DOHH2 (cell line): ENCODE measurements around the gene SLC12A6.
A peak's percentile ranks its signal among the peaks of the same experiment; 100 is the strongest.

Experiments
- H3F3A ChIP-seq: fragments of 200-600 bp; sonication (generic), shearing (Covaris generic); 2 replicates; pipeline ENCODE4 v1.6.0; 2016; ENCODE audit warnings: antibody characterized with exemption, mild to moderate bottlenecking; ENCODE audit not compliant: control insufficient read depth, insufficient read depth
- H3K27ac ChIP-seq: fragments of 200-600 bp; sonication (generic); 2 replicates; pipeline ENCODE4 v1.5.1; 2014; ENCODE audit warnings: low read depth, mild to moderate bottlenecking, low read length, moderate library complexity
- H3K27me3 ChIP-seq: fragments of 200-600 bp; sonication (generic); 2 replicates; pipeline ENCODE4 v1.6.1; 2014; ENCODE audit warnings: mild to moderate bottlenecking, low read length, mixed read lengths; ENCODE audit not compliant: control insufficient read depth
- H3K36me3 ChIP-seq: fragments of 200-600 bp; sonication (generic); 2 replicates; pipeline ENCODE4 v1.6.1; 2014; ENCODE audit warnings: mild to moderate bottlenecking, low read length, moderate library complexity, mixed read lengths; ENCODE audit not compliant: control insufficient read depth
- H3K4me1 ChIP-seq: fragments of 200-600 bp; sonication (generic); 2 replicates; pipeline ENCODE4 v1.6.1; 2014; ENCODE audit warnings: mild to moderate bottlenecking, low read length, mixed read lengths; ENCODE audit not compliant: control insufficient read depth
- H3K4me2 ChIP-seq: fragments of 200-600 bp; sonication (generic); 2 replicates; pipeline ENCODE4 v1.6.0; 2014; ENCODE audit warnings: mild to moderate bottlenecking, low read length, moderate library complexity
- H3K4me3 ChIP-seq: fragments of 200-600 bp; sonication (generic); 2 replicates; pipeline ENCODE4 v1.5.1; 2014; ENCODE audit warnings: mild to moderate bottlenecking, low read length, mixed read lengths
- H3K79me2 ChIP-seq: fragments of 200-600 bp; sonication (generic); 2 replicates; pipeline ENCODE4 v1.6.1; 2014; ENCODE audit warnings: mild to moderate bottlenecking, low read length, mixed read lengths; ENCODE audit not compliant: control insufficient read depth
- H3K9me2 ChIP-seq: fragments of 200-600 bp; sonication (generic); replicated peaks from 2 replicates; pipeline ENCODE4 v1.6.1; 2014; ENCODE audit warnings: mild to moderate bottlenecking, low read length, mixed read lengths; ENCODE audit not compliant: control insufficient read depth
- H3K9me3 ChIP-seq: fragments of 200-600 bp; sonication (generic); 2 replicates; pipeline ENCODE4 v1.6.1; 2014; ENCODE audit warnings: antibody characterized with exemption, low read length, mixed read lengths; ENCODE audit not compliant: control insufficient read depth, insufficient read depth
- H4K20me1 ChIP-seq: fragments of 200-600 bp; sonication (generic); 2 replicates; pipeline ENCODE4 v1.6.0; 2014; ENCODE audit warnings: low read depth, mild to moderate bottlenecking, antibody characterized with exemption, low read length, moderate library complexity; ENCODE audit not compliant: control insufficient read depth, insufficient read depth
- EZH2phosphoT487 ChIP-seq: fragments of 200-600 bp; sonication (generic); IDR thresholded peaks from 2 replicates; pipeline ENCODE4 v1.6.1; 2017; ENCODE audit warnings: borderline replicate concordance, mild to moderate bottlenecking, antibody characterized with exemption, low read length, moderate library complexity, mixed read lengths
- TF ChIP-seq, protein P1 (sequence below): fragments of 200-600 bp; sonication (generic); IDR thresholded peaks from one replicate; pipeline ENCODE4 v1.5.1; 2014; ENCODE audit warnings: antibody characterized with exemption, mild to moderate bottlenecking, low read depth, low read length; ENCODE audit not compliant: poor library complexity, severe bottlenecking

Gene SLC12A6

DNA sequence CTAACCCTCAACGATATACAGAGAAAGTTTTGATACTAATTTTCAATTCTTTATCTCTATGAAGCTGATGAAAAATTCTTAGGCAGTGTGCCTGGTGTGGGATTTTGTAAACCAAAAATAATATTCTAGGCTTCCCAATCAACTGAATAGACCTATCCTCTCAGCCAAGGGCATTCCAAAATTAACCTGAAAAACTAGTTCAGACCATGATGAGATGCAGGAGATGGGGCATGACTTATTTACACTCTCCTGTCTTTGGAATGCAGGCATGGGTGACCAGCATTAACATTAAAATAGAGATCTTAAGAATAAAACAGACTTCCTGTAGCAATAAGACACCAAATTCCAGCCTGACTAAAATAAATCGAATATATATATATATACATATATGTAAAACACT lies 37.2 kb upstream of the SLC12A6 start:
- no peak overlapping the region for H3K27ac ChIP-seq
- no peak overlapping the region for H3K4me3 ChIP-seq
- H3K4me1 ChIP-seq = peaks cover 11% of the 10 kb centered on the region
- TF ChIP-seq, protein P1, sequence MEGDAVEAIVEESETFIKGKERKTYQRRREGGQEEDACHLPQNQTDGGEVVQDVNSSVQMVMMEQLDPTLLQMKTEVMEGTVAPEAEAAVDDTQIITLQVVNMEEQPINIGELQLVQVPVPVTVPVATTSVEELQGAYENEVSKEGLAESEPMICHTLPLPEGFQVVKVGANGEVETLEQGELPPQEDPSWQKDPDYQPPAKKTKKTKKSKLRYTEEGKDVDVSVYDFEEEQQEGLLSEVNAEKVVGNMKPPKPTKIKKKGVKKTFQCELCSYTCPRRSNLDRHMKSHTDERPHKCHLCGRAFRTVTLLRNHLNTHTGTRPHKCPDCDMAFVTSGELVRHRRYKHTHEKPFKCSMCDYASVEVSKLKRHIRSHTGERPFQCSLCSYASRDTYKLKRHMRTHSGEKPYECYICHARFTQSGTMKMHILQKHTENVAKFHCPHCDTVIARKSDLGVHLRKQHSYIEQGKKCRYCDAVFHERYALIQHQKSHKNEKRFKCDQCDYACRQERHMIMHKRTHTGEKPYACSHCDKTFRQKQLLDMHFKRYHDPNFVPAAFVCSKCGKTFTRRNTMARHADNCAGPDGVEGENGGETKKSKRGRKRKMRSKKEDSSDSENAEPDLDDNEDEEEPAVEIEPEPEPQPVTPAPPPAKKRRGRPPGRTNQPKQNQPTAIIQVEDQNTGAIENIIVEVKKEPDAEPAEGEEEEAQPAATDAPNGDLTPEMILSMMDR = no peak
- TF ChIP-seq EZH2phosphoT487 = no peak
- peaks cover 6% of the 10 kb centered on the region for H3F3A ChIP-seq
- no peak overlapping the region for H3K4me2 ChIP-seq
- no peaks in the 10 kb centered on the region for H3K9me3 ChIP-seq
- no peaks in the 10 kb centered on the region for H3K36me3 ChIP-seq
- H3K79me2 ChIP-seq = no peaks in the 10 kb centered on the region
- no peaks in the 10 kb centered on the region for H4K20me1 ChIP-seq
- no peaks in the 10 kb centered on the region for H3K9me2 ChIP-seq
- H3K27me3 ChIP-seq = no peaks in the 10 kb centered on the region

DNA sequence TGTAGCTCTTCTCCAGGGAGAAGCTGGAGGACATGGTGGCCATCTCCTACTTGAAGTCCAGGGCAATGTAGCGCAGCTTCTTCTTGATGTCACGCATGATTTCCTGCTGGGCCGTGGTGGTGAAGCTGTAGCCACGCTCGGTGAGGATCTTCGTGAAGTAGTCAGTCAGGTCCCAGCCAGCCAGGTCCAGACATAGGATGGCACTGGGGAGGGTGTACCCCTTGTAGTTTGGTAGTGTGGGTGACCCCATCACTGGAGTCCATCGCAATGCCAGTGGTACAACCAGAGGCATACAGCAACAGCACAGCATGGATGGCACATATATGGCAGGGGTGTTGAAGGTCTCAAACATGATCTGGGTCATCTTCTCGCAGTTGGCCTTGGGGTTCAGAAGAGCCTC lies 36.4 kb upstream of the SLC12A6 start:
- Histone ChIP-seq H3K4me2 (no peak overlapping the region), H3K27me3 (no peaks in the 10 kb centered on the region), H4K20me1 (no peaks in the 10 kb centered on the region), H3K36me3 (no peaks in the 10 kb centered on the region), H3K4me1 (peaks cover 20% of the 10 kb centered on the region), H3K9me3 (no peaks in the 10 kb centered on the region), H3K9me2 (no peaks in the 10 kb centered on the region), H3K4me3 (no peak overlapping the region), H3K27ac (no peak overlapping the region), H3F3A (peaks cover 14% of the 10 kb centered on the region), H3K79me2 (no peaks in the 10 kb centered on the region)
- TF ChIP-seq EZH2phosphoT487 = no peak
- TF ChIP-seq, protein P1 = no peak

DNA sequence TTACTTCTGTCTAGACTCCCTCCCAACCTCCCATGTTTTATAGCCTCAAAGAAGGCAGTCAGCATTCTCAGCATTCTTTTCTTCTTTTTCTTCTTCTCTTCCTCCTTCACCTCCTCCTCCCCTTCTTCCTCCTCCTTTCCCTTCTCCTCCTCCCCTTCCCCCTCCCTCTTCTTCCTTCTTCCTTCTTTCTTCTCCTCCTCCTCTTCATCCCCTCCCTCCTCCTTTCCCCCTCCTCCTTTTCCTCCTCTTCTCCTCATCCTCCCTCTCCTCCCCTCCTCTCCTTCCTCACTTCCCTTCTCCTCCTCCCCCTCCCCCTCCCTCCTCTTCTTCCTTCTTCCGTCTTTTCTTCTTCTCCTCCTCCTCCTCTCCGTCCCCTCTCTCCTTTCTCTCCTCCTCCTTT lies 33.1 kb upstream of the SLC12A6 start:
- peak overlapping the region; percentile 15; the same call in 1 of the 2 replicates for H3K4me2 ChIP-seq
- no peaks in the 10 kb centered on the region for H3K27me3 ChIP-seq
- TF ChIP-seq EZH2phosphoT487 = no peak
- TF ChIP-seq, protein P1 = no peak
- 0 out of 2 replicates have a peak, but pooled peaks cover 1% of the 10 kb centered on the region for H4K20me1 ChIP-seq
- no peaks in the 10 kb centered on the region for H3K9me2 ChIP-seq
- H3K27ac ChIP-seq = no peak overlapping the region
- no peaks in the 10 kb centered on the region for H3K9me3 ChIP-seq
- H3K4me1 ChIP-seq = peaks cover 39% of the 10 kb centered on the region
- peaks cover 3% of the 10 kb centered on the region; the same call in 1 of the 2 replicates for H3K36me3 ChIP-seq
- no peak overlapping the region for H3K4me3 ChIP-seq
- peaks cover 18% of the 10 kb centered on the region for H3F3A ChIP-seq
- peaks cover 13% of the 10 kb centered on the region for H3K79me2 ChIP-seq
